Kidney (tissue), 14 donors: ENCODE data around the gene PPRC1. TPM values are rescaled to one million over a fixed set of nuclear protein-coding genes. Genes with fewer than 3 reads are reported as not detected.

Experiments used
- DNase-seq, 5 donors: peaks; one replicate each; pipeline ENCODE4 v3.0.0-alpha.2; 2013 to 2020
- FAIRE-seq: peaks from 2 replicates; lab custom pipeline; 2012; peaks lifted over from hg19 to GRCh38; lab: Jason Lieb, UNC
- H3K27ac ChIP-seq, 2 donors: one replicate each; pipeline ENCODE4 v1.7.0; 2013; ENCODE audit warnings: low read depth in 2 of 2, low read length in 2 of 2, inconsistent platforms in 1 of 2
- H3K27me3 ChIP-seq: one replicate; pipeline ENCODE4 v1.7.1; 2013; ENCODE audit warnings: low read length, inconsistent platforms; ENCODE audit not compliant: control insufficient read depth, insufficient read depth
- H3K36me3 ChIP-seq, 3 donors: one replicate each; pipeline versions ENCODE4 v1.7.0 to v1.7.1; 2013; ENCODE audit warnings: low read length in 3 of 3, control low read depth in 1 of 3, inconsistent platforms in 1 of 3; ENCODE audit not compliant: insufficient read depth in 3 of 3, control insufficient read depth in 2 of 3
- H3K4me1 ChIP-seq, 3 donors: one replicate each; pipeline versions ENCODE4 v1.7.0 to v1.7.1; 2013; ENCODE audit warnings: low read length in 3 of 3, inconsistent platforms in 1 of 3, low read depth in 1 of 3; ENCODE audit not compliant: control insufficient read depth in 2 of 3, insufficient read depth in 2 of 3
- H3K4me3 ChIP-seq, 3 donors: one replicate each; pipeline versions ENCODE4 v1.7.0 to v1.8.1; 2013; ENCODE audit warnings: low read length in 3 of 3, control low read depth in 1 of 3, inconsistent platforms in 1 of 3
- H3K9ac ChIP-seq, 3 donors: one replicate each; pipeline versions ENCODE4 v1.7.0 to v1.7.1; 2013; ENCODE audit warnings: low read length in 3 of 3, control low read depth in 1 of 3, inconsistent platforms in 1 of 3
- H3K9me3 ChIP-seq, 3 donors: one replicate each; pipeline versions ENCODE4 v1.7.0 to v1.7.1; 2013; ENCODE audit warnings: low read length in 3 of 3, control low read depth in 1 of 3, inconsistent platforms in 1 of 3; ENCODE audit not compliant: control insufficient read depth in 2 of 3, insufficient read depth in 1 of 3
- CTCF ChIP-seq: IDR thresholded peaks from 3 replicates; pipeline ENCODE4 v1.5.1; 2012; ENCODE audit warnings: mild to moderate bottlenecking, moderate library complexity, borderline replicate concordance; ENCODE audit not compliant: insufficient read depth; ENCODE audit errors: extremely low read depth
- intact Hi-C: fragments of 100-400 bp; cut with DNase I; formaldehyde crosslinking; loops from one replicate; pipeline ENCODE4 v1.11.1; 2022
- polyA plus RNA-seq: library from polyadenylated mRNA; stranded (reverse); fragments of 350-450 nt; fragmentation: Illumina TruSeq; extraction: RNeasy Lipid Tissue Mini Kit (QIAGEN cat#74804); gene quantifications from one replicate; pipeline ENCODE4 v1.2.3, GENCODE V29; 2014; ENCODE audit warnings: low read depth, low replicate concordance; ENCODE audit not compliant: insufficient read depth
- total RNA-seq: library from RNA; stranded (reverse); fragmentation: NEBNext Ultra II Directional; extraction: Animal tissue kit (Norgen Biotek cat#: 25700); gene quantifications from one replicate; pipeline ENCODE4 v1.2.1, GENCODE V29; 2021
- donor health status: control.
- donor health status: control.
- donor health status: control.
- donor health status: control.
- donor health status: control.
- donor health status: DM: yes; HTN: yes; CAD: no.
- donor health status: Normal renal cell carcinoma (clear cell type).

Gene PPRC1
- total and polyA plus RNA-seq, 2 donors from 2014 or later = 8.7 to 32.1 TPM

- Histone ChIP-seq H3K4me1 (peaks cover 0 to 3% (median 0%) of the 10 kb centered on the region in 3 donors), H3K36me3 (peaks cover 0 to 3% (median 2%) of the 10 kb centered on the region in 3 donors), H3K27me3 (no peaks in the 10 kb centered on the region), H3K9me3 (no peaks in the 10 kb centered on the region), H3K4me3 (no peak overlapping the region), H3K27ac (no peak overlapping the region), H3K9ac (no peak overlapping the region)
- intact Hi-C loops = no loop called here
- DNase-seq = no peak
- TF ChIP-seq CTCF = no peak
- FAIRE-seq = no peak
These were observed 35.0 kb downstream of the PPRC1 start for GRCh38 chr10:102167861-102168260.

GRCh38 chr10:102170602-102171001 is 37.8 kb downstream of the PPRC1 start:
- no peak overlapping the region for H3K4me3 ChIP-seq
- H3K9ac ChIP-seq = no peak overlapping the region
- no peak for TF ChIP-seq CTCF
- H3K36me3 ChIP-seq = no peaks in the 10 kb centered on the region
- no peaks in the 10 kb centered on the region for H3K9me3 ChIP-seq
- no peak for FAIRE-seq
- no peak overlapping the region for H3K27ac ChIP-seq
- intact Hi-C loops = no loop called here
- peaks cover 0 to 3% (median 0%) of the 10 kb centered on the region in 3 donors for H3K4me1 ChIP-seq
- DNase-seq = no peak
- H3K27me3 ChIP-seq = no peaks in the 10 kb centered on the region

- no peak for TF ChIP-seq CTCF
- Histone ChIP-seq H3K9me3 (no peaks in the 10 kb centered on the region), H3K4me1 (peaks cover 0 to 3% (median 0%) of the 10 kb centered on the region in 3 donors), H3K27ac (no peak overlapping the region), H3K36me3 (no peaks in the 10 kb centered on the region), H3K27me3 (no peaks in the 10 kb centered on the region), H3K4me3 (no peak overlapping the region), H3K9ac (no peak overlapping the region)
- DNase-seq (no peak), FAIRE-seq (no peak)
- intact Hi-C loops = no loop called here
These were observed 39.4 kb downstream of the PPRC1 start for GRCh38 chr10:102172288-102172687.

- no peaks in the 10 kb centered on the region for H3K36me3 ChIP-seq
- no peak overlapping the region for H3K4me3 ChIP-seq
- no peak for DNase-seq
- no peak overlapping the region for H3K9ac ChIP-seq
- H3K4me1 ChIP-seq = no peaks in the 10 kb centered on the region
- no peaks in the 10 kb centered on the region for H3K9me3 ChIP-seq
- FAIRE-seq = no peak
- no peaks in the 10 kb centered on the region for H3K27me3 ChIP-seq
- no peak overlapping the region for H3K27ac ChIP-seq
- TF ChIP-seq CTCF = no peak
- intact Hi-C loops = no loop called here
These were observed 42.6 kb downstream of the PPRC1 start for GRCh38 chr10:102175415-102175814.
